Measurements from ENCODE around the gene CXCL14.

CXCL14 gene

GRCh38 chr5:135549413-135549812 lies 29.4 kb downstream of the CXCL14 start:
- FAIRE-seq = no peak
- TF ChIP-seq POLR2A (IDR thresholded peaks at IDR 0.05; ENCODE audit: low read depth, low read length) (no peak), POLR2AphosphoS5 (IDR thresholded peaks at IDR 0.05; ENCODE audit: low read depth, low read length) (no peak), TAF1 (IDR thresholded peaks at IDR 0.05; ENCODE audit: borderline replicate concordance, low read depth, low read length) (no peak)
- DNase-seq (ENCODE audit: insufficient read length) = no peak

- FAIRE-seq = no peak
Measured at GRCh38 chr5:135547590-135548254, 31.1 kb downstream of the CXCL14 start.

GRCh38 chr5:135546912-135547311 lies 31.9 kb downstream of the CXCL14 start:
- DNase-seq (ENCODE audit: insufficient read length) (no peak), FAIRE-seq (no peak)
- no peak for TF ChIP-seq POLR2AphosphoS5 (IDR thresholded peaks at IDR 0.05; ENCODE audit: low read depth, low read length)
- TF ChIP-seq POLR2A (IDR thresholded peaks at IDR 0.05; ENCODE audit: low read depth, low read length) = no peak
- no peak for TF ChIP-seq TAF1 (IDR thresholded peaks at IDR 0.05; ENCODE audit: borderline replicate concordance, low read depth, low read length)

More at GRCh38 chr5:135547590-135548254, 31.1 kb downstream of the CXCL14 start:
- TF ChIP-seq POLR2A (IDR thresholded peaks at IDR 0.05; ENCODE audit: low read depth, low read length) (no peak), POLR2AphosphoS5 (IDR thresholded peaks at IDR 0.05; ENCODE audit: low read depth, low read length) (no peak), TAF1 (IDR thresholded peaks at IDR 0.05; ENCODE audit: borderline replicate concordance, low read depth, low read length) (no peak)
- no peak for DNase-seq (ENCODE audit: insufficient read length)

GRCh38 chr5:135546101-135546500 lies 32.7 kb downstream of the CXCL14 start:
- DNase-seq (ENCODE audit: insufficient read length) = no peak

DNA sequence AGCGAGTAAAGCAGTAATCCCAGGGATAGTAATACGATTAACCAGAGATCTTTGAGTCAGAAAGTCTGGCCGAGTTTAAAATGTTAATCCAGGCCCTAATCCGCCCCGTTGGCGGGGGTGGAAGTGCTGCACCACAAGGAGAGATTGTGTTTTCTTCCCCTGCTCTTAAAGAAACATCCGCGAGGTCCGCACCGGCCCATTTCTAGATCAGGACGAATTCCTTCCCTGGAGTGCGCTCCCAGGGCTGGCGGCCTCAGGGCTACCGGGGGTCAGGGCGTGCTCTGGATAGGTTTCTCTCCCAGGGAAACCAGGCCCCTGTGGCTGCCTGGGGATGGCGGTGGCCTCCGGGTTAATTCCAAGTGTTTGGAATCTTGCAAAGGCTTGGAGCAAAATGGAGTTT lies 33.7 kb downstream of the CXCL14 start:
- DNase-seq (ENCODE audit: insufficient read length) = no peak
- no peak for FAIRE-seq
- TF ChIP-seq TAF1 (IDR thresholded peaks at IDR 0.05; ENCODE audit: borderline replicate concordance, low read depth, low read length) = no peak
- no peak for TF ChIP-seq POLR2AphosphoS5 (IDR thresholded peaks at IDR 0.05; ENCODE audit: low read depth, low read length)
- TF ChIP-seq POLR2A (IDR thresholded peaks at IDR 0.05; ENCODE audit: low read depth, low read length) = no peak

More at GRCh38 chr5:135546101-135546500, 32.7 kb downstream of the CXCL14 start:
- FAIRE-seq = no peak
- no peak for TF ChIP-seq POLR2AphosphoS5 (IDR thresholded peaks at IDR 0.05; ENCODE audit: low read depth, low read length)
- TF ChIP-seq TAF1 (IDR thresholded peaks at IDR 0.05; ENCODE audit: borderline replicate concordance, low read depth, low read length) = no peak
- no peak for TF ChIP-seq POLR2A (IDR thresholded peaks at IDR 0.05; ENCODE audit: low read depth, low read length)

GRCh38 chr5:135543485-135544304 lies 35.1 kb downstream of the CXCL14 start:
- DNase-seq (ENCODE audit: insufficient read length) = no peak
- no peak for TF ChIP-seq TAF1 (IDR thresholded peaks at IDR 0.05; ENCODE audit: borderline replicate concordance, low read depth, low read length)
- FAIRE-seq = no peak

DNA sequence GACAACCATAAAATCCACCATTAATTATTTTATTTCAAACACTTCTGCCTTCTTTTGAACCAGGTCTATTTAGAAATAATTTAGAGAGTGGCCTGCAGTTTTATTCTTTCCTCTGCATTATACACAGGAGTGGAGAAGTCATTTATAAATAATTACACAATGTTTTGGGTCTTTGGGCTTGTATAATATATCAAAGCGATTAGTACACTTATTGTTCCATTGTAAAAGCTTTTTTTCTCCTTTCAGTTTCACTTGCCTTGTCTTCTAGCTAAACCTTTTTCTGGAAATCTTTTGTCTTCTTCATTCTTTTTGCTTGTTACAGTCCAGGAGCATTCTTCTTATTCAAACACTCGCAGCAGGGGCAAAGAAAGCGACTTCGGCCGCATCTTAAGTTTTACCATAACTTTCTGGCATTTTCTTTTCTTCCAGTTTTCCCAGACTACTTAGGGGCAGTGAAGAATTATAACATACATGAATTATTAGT lies 35.7 kb downstream of the CXCL14 start:
- FAIRE-seq (no peak), DNase-seq (ENCODE audit: insufficient read length) (no peak)
- TF ChIP-seq POLR2AphosphoS5 (IDR thresholded peaks at IDR 0.05; ENCODE audit: low read depth, low read length) = no peak
- TF ChIP-seq POLR2A (IDR thresholded peaks at IDR 0.05; ENCODE audit: low read depth, low read length) = no peak
- no peak for TF ChIP-seq TAF1 (IDR thresholded peaks at IDR 0.05; ENCODE audit: borderline replicate concordance, low read depth, low read length)

DNA sequence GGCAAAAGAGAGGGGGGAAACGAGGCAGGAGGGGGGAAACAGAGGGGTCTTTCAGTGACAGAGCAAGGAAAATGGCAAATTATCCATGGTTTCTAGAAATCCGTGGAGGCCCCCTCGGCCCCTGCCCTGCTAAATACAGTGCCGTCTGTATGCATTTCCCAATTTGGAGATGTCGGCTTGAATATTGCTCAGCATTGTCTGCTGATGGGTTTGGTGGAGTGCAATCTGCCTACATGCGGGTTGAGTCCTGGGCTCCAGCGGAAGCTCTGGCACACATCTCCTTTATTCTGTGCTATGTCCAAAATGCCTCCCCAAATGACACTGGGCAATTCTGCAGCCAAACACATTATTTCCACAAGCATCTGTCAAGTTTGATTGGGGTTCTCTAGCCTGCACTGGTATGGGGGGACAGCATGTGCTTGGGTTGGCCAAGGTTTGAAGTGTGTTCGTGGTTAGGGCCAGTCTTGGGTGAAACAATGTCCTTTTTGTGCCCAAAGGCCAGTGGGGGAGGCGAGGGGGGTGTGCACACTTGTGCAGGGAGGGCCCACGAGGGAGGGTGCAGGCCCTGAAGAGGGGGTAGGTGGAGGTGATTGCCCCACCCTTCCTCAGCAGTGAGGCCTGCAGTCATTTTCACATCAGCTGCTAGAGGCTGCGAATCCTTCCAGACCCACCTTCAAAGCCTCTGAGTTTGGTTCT lies 36.8 kb downstream of the CXCL14 start:
- TF ChIP-seq POLR2A (IDR thresholded peaks at IDR 0.05; ENCODE audit: low read depth, low read length) (no peak), POLR2AphosphoS5 (IDR thresholded peaks at IDR 0.05; ENCODE audit: low read depth, low read length) (no peak), TAF1 (IDR thresholded peaks at IDR 0.05; ENCODE audit: borderline replicate concordance, low read depth, low read length) (no peak)
- no peak for DNase-seq (ENCODE audit: insufficient read length)
- no peak for FAIRE-seq

GRCh38 chr5:135539430-135540005 lies 39.3 kb downstream of the CXCL14 start:
- no peak for FAIRE-seq
- TF ChIP-seq POLR2A (IDR thresholded peaks at IDR 0.05; ENCODE audit: low read depth, low read length) (no peak), TAF1 (IDR thresholded peaks at IDR 0.05; ENCODE audit: borderline replicate concordance, low read depth, low read length) (no peak), POLR2AphosphoS5 (IDR thresholded peaks at IDR 0.05; ENCODE audit: low read depth, low read length) (no peak)
- DNase-seq (ENCODE audit: insufficient read length) = no peak

DNA sequence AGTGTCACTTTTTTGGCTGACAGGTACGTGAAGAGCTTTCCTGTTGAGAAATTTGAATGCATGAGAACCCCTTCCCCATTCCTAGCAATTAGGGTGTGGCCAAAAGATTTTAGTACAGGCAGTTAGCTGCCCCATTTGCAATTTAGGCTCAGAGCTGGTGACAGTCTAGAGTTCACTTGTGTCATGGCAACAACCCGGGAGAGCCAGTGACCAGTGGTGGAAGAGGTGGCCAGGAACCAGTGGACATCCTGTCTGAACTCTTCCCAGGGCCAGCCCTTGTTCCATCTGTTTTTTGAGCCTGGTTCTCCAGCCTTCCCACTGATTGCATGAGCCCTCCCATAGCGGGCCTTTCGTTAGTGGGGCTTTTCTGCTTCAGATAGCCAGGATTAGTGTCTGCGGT lies 40.5 kb downstream of the CXCL14 start:
- TF ChIP-seq POLR2AphosphoS5 (IDR thresholded peaks at IDR 0.05; ENCODE audit: low read depth, low read length) (no peak), TAF1 (IDR thresholded peaks at IDR 0.05; ENCODE audit: borderline replicate concordance, low read depth, low read length) (no peak), POLR2A (IDR thresholded peaks at IDR 0.05; ENCODE audit: low read depth, low read length) (no peak)
- no peak for FAIRE-seq
- DNase-seq (ENCODE audit: insufficient read length) = no peak

GRCh38 chr5:135537745-135538144 lies 41.0 kb downstream of the CXCL14 start:
- TF ChIP-seq TAF1 (IDR thresholded peaks at IDR 0.05; ENCODE audit: borderline replicate concordance, low read depth, low read length) = no peak
- no peak for TF ChIP-seq POLR2A (IDR thresholded peaks at IDR 0.05; ENCODE audit: low read depth, low read length)
- TF ChIP-seq POLR2AphosphoS5 (IDR thresholded peaks at IDR 0.05; ENCODE audit: low read depth, low read length) = no peak
- DNase-seq (ENCODE audit: insufficient read length) (no peak), FAIRE-seq (no peak)
